ENCODE data around the gene MMP20.

The MMP20 gene, protein sequence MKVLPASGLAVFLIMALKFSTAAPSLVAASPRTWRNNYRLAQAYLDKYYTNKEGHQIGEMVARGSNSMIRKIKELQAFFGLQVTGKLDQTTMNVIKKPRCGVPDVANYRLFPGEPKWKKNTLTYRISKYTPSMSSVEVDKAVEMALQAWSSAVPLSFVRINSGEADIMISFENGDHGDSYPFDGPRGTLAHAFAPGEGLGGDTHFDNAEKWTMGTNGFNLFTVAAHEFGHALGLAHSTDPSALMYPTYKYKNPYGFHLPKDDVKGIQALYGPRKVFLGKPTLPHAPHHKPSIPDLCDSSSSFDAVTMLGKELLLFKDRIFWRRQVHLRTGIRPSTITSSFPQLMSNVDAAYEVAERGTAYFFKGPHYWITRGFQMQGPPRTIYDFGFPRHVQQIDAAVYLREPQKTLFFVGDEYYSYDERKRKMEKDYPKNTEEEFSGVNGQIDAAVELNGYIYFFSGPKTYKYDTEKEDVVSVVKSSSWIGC

DNA sequence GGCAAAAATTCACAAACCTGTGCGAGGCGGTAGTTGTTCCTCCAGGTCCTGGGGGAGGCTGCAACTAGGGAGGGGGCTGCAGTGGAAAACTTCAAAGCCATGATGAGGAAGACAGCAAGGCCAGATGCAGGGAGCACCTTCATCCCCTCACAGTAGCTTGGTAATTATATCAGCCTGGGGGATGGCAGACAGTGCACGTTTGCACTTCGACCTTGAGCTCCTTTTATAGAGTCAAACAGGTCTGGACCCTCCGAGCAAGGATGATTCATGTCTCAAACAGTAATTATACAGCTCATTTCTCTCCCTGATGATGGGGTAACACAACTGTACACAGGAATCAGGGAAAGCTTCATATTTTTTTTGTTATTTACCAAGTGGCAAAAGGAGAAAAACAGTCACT, at the start of gene MMP20:
Gene MMP20, minus strand, starts transcription at position 156 of the 400 bp plus-strand sequence. Its CDS starts 13 bp downstream, at position 143.
- TF ChIP-seq, protein P1, sequence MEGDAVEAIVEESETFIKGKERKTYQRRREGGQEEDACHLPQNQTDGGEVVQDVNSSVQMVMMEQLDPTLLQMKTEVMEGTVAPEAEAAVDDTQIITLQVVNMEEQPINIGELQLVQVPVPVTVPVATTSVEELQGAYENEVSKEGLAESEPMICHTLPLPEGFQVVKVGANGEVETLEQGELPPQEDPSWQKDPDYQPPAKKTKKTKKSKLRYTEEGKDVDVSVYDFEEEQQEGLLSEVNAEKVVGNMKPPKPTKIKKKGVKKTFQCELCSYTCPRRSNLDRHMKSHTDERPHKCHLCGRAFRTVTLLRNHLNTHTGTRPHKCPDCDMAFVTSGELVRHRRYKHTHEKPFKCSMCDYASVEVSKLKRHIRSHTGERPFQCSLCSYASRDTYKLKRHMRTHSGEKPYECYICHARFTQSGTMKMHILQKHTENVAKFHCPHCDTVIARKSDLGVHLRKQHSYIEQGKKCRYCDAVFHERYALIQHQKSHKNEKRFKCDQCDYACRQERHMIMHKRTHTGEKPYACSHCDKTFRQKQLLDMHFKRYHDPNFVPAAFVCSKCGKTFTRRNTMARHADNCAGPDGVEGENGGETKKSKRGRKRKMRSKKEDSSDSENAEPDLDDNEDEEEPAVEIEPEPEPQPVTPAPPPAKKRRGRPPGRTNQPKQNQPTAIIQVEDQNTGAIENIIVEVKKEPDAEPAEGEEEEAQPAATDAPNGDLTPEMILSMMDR (conservative IDR thresholded peaks at IDR 0.05; ENCODE audit: low read depth, low read length), result no peak
- H3K4me3 ChIP-seq (ENCODE audit: low read depth, low read length), result no peak within 1 kb of the TSS
- DNase-seq (ENCODE audit: low read depth), result no peak

DNA sequence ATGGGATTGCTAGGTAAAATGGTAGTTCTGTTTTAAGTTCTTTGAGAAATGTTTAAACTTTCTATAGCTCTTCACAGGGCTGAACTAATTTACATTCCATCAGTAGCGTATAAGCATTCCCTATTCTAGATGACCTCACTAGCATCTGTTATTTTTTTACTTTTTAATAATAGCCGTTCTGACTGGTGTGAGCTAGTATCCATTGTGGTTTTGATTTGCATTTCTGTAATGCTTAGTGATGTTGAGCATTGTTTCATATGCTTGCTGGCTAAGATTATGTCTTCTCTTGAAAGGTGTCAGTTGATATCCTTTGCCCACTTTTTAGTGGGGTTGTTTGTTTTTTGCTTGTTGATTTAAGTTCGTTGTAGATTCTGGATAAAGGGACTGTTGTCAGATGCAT, 44.5 kb upstream of the MMP20 start:
- H3K4me3 ChIP-seq (ENCODE audit: low read depth, low read length), result no peak overlapping the region
- TF ChIP-seq, protein P1 (conservative IDR thresholded peaks at IDR 0.05; ENCODE audit: low read depth, low read length), result no peak
- no peak for DNase-seq (ENCODE audit: low read depth)

DNA sequence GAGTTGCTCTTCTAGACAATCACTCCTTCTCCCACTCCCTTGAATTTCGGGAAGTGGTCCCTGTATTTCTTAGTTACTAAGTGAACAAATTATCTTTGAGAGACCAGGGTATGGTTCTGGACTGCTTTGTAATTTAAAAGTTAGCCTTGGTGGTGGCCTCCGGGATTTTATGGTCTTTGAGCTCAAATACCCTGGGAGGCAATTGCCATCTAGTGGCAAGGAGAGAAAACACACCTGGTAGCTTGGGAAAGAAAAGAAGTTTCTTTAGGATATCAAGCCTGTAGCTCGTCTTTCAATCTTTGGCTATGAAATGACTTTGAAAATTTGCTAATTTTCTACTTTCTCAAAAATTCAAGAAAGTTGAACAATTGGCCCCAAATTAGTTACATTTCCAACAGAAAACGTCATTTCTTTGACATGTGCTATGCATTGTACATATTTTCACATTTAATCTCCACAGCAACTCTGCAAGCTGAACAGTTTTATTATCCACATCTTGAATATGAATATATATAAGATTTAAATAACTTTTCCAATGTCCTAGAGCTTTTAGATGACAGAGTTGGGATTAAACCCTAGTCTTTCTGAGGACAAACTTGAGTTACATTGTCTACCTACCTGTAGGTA, 41.3 kb upstream of the MMP20 start:
- DNase-seq (ENCODE audit: low read depth), result peak; percentile 70
- TF ChIP-seq, protein P1 (conservative IDR thresholded peaks at IDR 0.05; ENCODE audit: low read depth, low read length), result peak; percentile 91
- H3K4me3 ChIP-seq (ENCODE audit: low read depth, low read length), result no peak overlapping the region

DNA sequence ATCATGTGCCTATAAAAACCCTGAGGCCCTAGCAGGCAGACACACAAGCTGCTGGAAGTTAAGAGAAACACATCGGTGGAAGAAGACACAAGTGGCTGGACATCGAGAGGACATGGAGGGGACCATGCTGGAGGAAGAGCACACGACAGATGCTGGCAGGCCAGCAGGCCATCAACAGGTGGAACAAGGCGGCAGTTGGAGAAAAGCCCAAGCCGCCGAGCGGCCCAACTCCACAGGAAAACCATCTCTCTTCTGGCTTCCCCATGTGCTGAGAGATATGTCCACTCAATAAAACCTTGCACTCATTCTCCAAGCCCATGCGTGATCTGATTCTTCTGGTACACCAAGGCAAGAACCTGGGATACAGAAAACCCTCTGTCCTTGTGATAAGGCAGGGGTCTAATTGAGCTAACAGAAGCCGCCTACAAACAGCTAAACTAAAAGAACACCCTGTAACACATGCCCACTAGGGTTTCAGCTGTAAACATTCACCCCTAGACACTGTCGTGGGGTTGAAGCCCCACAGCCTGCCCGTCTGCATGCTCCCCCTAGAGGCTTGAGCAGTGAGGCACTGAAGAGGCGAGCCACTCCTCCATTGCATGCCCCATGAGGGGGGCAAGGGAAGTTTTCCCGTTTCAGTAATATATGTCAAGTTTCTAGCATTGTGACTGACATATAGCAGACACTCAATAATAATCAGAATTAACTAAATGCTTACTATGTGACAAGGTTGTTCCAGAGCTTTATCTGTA, 39.0 kb upstream of the MMP20 start:
- DNase-seq (ENCODE audit: low read depth), result peak; percentile 14
- TF ChIP-seq, protein P1 (conservative IDR thresholded peaks at IDR 0.05; ENCODE audit: low read depth, low read length), result peak; percentile 53
- H3K4me3 ChIP-seq (ENCODE audit: low read depth, low read length), result no peak overlapping the region

DNA sequence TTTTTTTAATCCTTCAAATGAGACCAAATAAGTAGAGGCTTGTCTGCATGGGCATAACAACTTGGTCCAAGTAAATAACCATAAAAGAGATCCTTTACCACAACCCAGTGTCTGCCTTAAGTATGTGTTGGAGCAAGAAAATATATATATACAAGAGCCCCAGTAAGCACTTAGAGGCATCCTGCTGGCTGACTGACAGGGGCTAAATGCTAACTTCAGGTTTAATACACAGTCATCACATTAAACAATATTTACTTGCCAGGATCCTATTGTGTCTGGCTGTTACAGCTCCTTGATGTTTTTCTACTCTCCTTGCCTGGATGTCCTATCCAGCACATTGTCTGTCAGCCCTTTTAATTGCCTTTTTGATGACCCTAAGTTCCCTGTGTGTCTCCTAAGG, 37.5 kb upstream of the MMP20 start:
- TF ChIP-seq, protein P1 (conservative IDR thresholded peaks at IDR 0.05; ENCODE audit: low read depth, low read length), result no peak
- no peak for DNase-seq (ENCODE audit: low read depth)
- no peak overlapping the region for H3K4me3 ChIP-seq (ENCODE audit: low read depth, low read length)

DNA sequence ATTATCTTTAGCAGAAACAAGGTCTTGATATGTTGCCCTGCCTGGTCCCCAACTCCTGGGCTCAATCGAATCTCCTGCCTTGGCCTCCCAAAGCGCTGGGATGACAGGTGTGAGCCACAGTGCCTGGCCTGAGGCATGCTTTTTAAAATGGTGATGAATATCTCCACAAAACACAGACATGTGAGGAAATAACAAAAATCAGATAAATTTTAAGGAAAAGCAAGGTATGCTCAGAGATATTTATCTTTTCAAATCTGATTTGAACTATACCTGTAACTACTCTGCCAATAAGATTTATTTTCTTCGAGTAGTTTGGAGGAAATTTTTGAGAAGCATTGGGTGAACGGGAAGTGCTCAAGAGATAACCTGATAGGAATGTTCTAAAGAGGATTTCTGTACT, 35.9 kb upstream of the MMP20 start:
- no peak for DNase-seq (ENCODE audit: low read depth)
- TF ChIP-seq, protein P1 (conservative IDR thresholded peaks at IDR 0.05; ENCODE audit: low read depth, low read length), result no peak
- H3K4me3 ChIP-seq (ENCODE audit: low read depth, low read length), result no peak overlapping the region

All from choroid plexus epithelial cell (primary cell).